ENCODE measurements around the gene CLEC16A.

The CLEC16A gene

GRCh38 chr16:11151156-11151884, 207.0 kb downstream of the CLEC16A start:
- Histone ChIP-seq H3K4me3 (ENCODE audit: low read length) (no peak overlapping the region), H3K27ac (ENCODE audit: low read length) (no peak overlapping the region), H3K36me3 (ENCODE audit: control insufficient read depth, insufficient read depth, low read length) (no peaks in the 10 kb centered on the region), H3K4me1 (ENCODE audit: control insufficient read depth, insufficient read depth, low read length) (no peaks in the 10 kb centered on the region; the same call in 1 of the 2 replicates), H3K9me3 (ENCODE audit: control insufficient read depth, insufficient read depth, low read length) (no peaks in the 10 kb centered on the region), H3K27me3 (ENCODE audit: control insufficient read depth, insufficient read depth, low read length) (no peaks in the 10 kb centered on the region)
- WGBS (ENCODE audit: insufficient coverage, insufficient read length), result no CpG with 5 or more reads among the region's 9 CpGs
- no peak for DNase-seq (ENCODE audit: low read depth, low spot score)

GRCh38 chr16:11151885-11152629, 207.7 kb downstream of the CLEC16A start:
- no peak overlapping the region for H3K4me3 ChIP-seq (ENCODE audit: low read length)
- H3K27me3 ChIP-seq (ENCODE audit: control insufficient read depth, insufficient read depth, low read length), result no peaks in the 10 kb centered on the region
- H3K4me1 ChIP-seq (ENCODE audit: control insufficient read depth, insufficient read depth, low read length), result no peaks in the 10 kb centered on the region; the same call in 1 of the 2 replicates
- H3K9me3 ChIP-seq (ENCODE audit: control insufficient read depth, insufficient read depth, low read length), result no peaks in the 10 kb centered on the region
- no CpG with 5 or more reads among the region's 12 CpGs for WGBS (ENCODE audit: insufficient coverage, insufficient read length)
- DNase-seq (ENCODE audit: low read depth, low spot score), result no peak
- no peaks in the 10 kb centered on the region for H3K36me3 ChIP-seq (ENCODE audit: control insufficient read depth, insufficient read depth, low read length)
- no peak overlapping the region for H3K27ac ChIP-seq (ENCODE audit: low read length)

- WGBS (ENCODE audit: insufficient coverage, insufficient read length), result no CpG with 5 or more reads among the region's 17 CpGs
- Histone ChIP-seq H3K27ac (ENCODE audit: low read length) (no peak overlapping the region), H3K36me3 (ENCODE audit: control insufficient read depth, insufficient read depth, low read length) (no peaks in the 10 kb centered on the region), H3K27me3 (ENCODE audit: control insufficient read depth, insufficient read depth, low read length) (no peaks in the 10 kb centered on the region), H3K4me1 (ENCODE audit: control insufficient read depth, insufficient read depth, low read length) (no peaks in the 10 kb centered on the region; the same call in 1 of the 2 replicates), H3K4me3 (ENCODE audit: low read length) (no peak overlapping the region), H3K9me3 (ENCODE audit: control insufficient read depth, insufficient read depth, low read length) (no peaks in the 10 kb centered on the region)
- DNase-seq (ENCODE audit: low read depth, low spot score), result no peak
These were observed 208.4 kb downstream of the CLEC16A start for GRCh38 chr16:11152677-11153331.

- H3K27ac ChIP-seq (ENCODE audit: low read length), result no peak overlapping the region
- H3K36me3 ChIP-seq (ENCODE audit: control insufficient read depth, insufficient read depth, low read length), result no peaks in the 10 kb centered on the region
- no peak overlapping the region for H3K4me3 ChIP-seq (ENCODE audit: low read length)
- no peaks in the 10 kb centered on the region; the same call in 1 of the 2 replicates for H3K4me1 ChIP-seq (ENCODE audit: control insufficient read depth, insufficient read depth, low read length)
- H3K27me3 ChIP-seq (ENCODE audit: control insufficient read depth, insufficient read depth, low read length), result no peaks in the 10 kb centered on the region
- DNase-seq (ENCODE audit: low read depth, low spot score), result no peak
- WGBS (ENCODE audit: insufficient coverage, insufficient read length), result no CpG with 5 or more reads among the region's 13 CpGs
- no peaks in the 10 kb centered on the region for H3K9me3 ChIP-seq (ENCODE audit: control insufficient read depth, insufficient read depth, low read length)
These were observed 211.0 kb downstream of the CLEC16A start for GRCh38 chr16:11155284-11155806.

- no peak overlapping the region for H3K4me3 ChIP-seq (ENCODE audit: low read length)
- no CpG with 5 or more reads among the region's 9 CpGs for WGBS (ENCODE audit: insufficient coverage, insufficient read length)
- no peak overlapping the region for H3K27ac ChIP-seq (ENCODE audit: low read length)
- no peak for DNase-seq (ENCODE audit: low read depth, low spot score)
- H3K27me3 ChIP-seq (ENCODE audit: control insufficient read depth, insufficient read depth, low read length), result no peaks in the 10 kb centered on the region
- H3K9me3 ChIP-seq (ENCODE audit: control insufficient read depth, insufficient read depth, low read length), result no peaks in the 10 kb centered on the region
- no peaks in the 10 kb centered on the region for H3K36me3 ChIP-seq (ENCODE audit: control insufficient read depth, insufficient read depth, low read length)
- H3K4me1 ChIP-seq (ENCODE audit: control insufficient read depth, insufficient read depth, low read length), result no peaks in the 10 kb centered on the region; the same call in 1 of the 2 replicates
These were observed 212.0 kb downstream of the CLEC16A start for GRCh38 chr16:11156401-11156800.

GRCh38 chr16:11157143-11157542, 212.8 kb downstream of the CLEC16A start:
- H3K36me3 ChIP-seq (ENCODE audit: control insufficient read depth, insufficient read depth, low read length), result no peaks in the 10 kb centered on the region
- no peak for DNase-seq (ENCODE audit: low read depth, low spot score)
- no peaks in the 10 kb centered on the region for H3K27me3 ChIP-seq (ENCODE audit: control insufficient read depth, insufficient read depth, low read length)
- H3K27ac ChIP-seq (ENCODE audit: low read length), result no peak overlapping the region
- no peaks in the 10 kb centered on the region; the same call in 1 of the 2 replicates for H3K4me1 ChIP-seq (ENCODE audit: control insufficient read depth, insufficient read depth, low read length)
- no CpG with 5 or more reads among the region's 7 CpGs for WGBS (ENCODE audit: insufficient coverage, insufficient read length)
- H3K4me3 ChIP-seq (ENCODE audit: low read length), result no peak overlapping the region
- no peaks in the 10 kb centered on the region for H3K9me3 ChIP-seq (ENCODE audit: control insufficient read depth, insufficient read depth, low read length)

- Histone ChIP-seq H3K27ac (ENCODE audit: low read length) (no peak overlapping the region), H3K9me3 (ENCODE audit: control insufficient read depth, insufficient read depth, low read length) (no peaks in the 10 kb centered on the region), H3K4me3 (ENCODE audit: low read length) (no peak overlapping the region), H3K27me3 (ENCODE audit: control insufficient read depth, insufficient read depth, low read length) (no peaks in the 10 kb centered on the region), H3K36me3 (ENCODE audit: control insufficient read depth, insufficient read depth, low read length) (no peaks in the 10 kb centered on the region), H3K4me1 (ENCODE audit: control insufficient read depth, insufficient read depth, low read length) (no peaks in the 10 kb centered on the region; the same call in 1 of the 2 replicates)
- no CpG with 5 or more reads among the region's 12 CpGs for WGBS (ENCODE audit: insufficient coverage, insufficient read length)
- no peak for DNase-seq (ENCODE audit: low read depth, low spot score)
These were observed 213.7 kb downstream of the CLEC16A start for GRCh38 chr16:11158018-11158417.

- no peak for DNase-seq (ENCODE audit: low read depth, low spot score)
- Histone ChIP-seq H3K27me3 (ENCODE audit: control insufficient read depth, insufficient read depth, low read length) (no peaks in the 10 kb centered on the region), H3K4me3 (ENCODE audit: low read length) (no peak overlapping the region), H3K27ac (ENCODE audit: low read length) (no peak overlapping the region), H3K4me1 (ENCODE audit: control insufficient read depth, insufficient read depth, low read length) (no peaks in the 10 kb centered on the region; the same call in 1 of the 2 replicates), H3K36me3 (ENCODE audit: control insufficient read depth, insufficient read depth, low read length) (no peaks in the 10 kb centered on the region), H3K9me3 (ENCODE audit: control insufficient read depth, insufficient read depth, low read length) (no peaks in the 10 kb centered on the region)
- WGBS (ENCODE audit: insufficient coverage, insufficient read length), result no CpG with 5 or more reads among the region's 4 CpGs
These were observed 214.9 kb downstream of the CLEC16A start for GRCh38 chr16:11159282-11159681.

GRCh38 chr16:11160676-11161115, 216.3 kb downstream of the CLEC16A start:
- no peaks in the 10 kb centered on the region; the same call in 1 of the 2 replicates for H3K4me1 ChIP-seq (ENCODE audit: control insufficient read depth, insufficient read depth, low read length)
- H3K27me3 ChIP-seq (ENCODE audit: control insufficient read depth, insufficient read depth, low read length), result no peaks in the 10 kb centered on the region
- no peak overlapping the region for H3K4me3 ChIP-seq (ENCODE audit: low read length)
- no CpG with 5 or more reads among the region's 4 CpGs for WGBS (ENCODE audit: insufficient coverage, insufficient read length)
- DNase-seq (ENCODE audit: low read depth, low spot score), result no peak
- H3K9me3 ChIP-seq (ENCODE audit: control insufficient read depth, insufficient read depth, low read length), result no peaks in the 10 kb centered on the region
- no peak overlapping the region for H3K27ac ChIP-seq (ENCODE audit: low read length)
- no peaks in the 10 kb centered on the region for H3K36me3 ChIP-seq (ENCODE audit: control insufficient read depth, insufficient read depth, low read length)

- H3K27ac ChIP-seq (ENCODE audit: low read length), result no peak overlapping the region
- no peaks in the 10 kb centered on the region; the same call in 1 of the 2 replicates for H3K4me1 ChIP-seq (ENCODE audit: control insufficient read depth, insufficient read depth, low read length)
- H3K27me3 ChIP-seq (ENCODE audit: control insufficient read depth, insufficient read depth, low read length), result no peaks in the 10 kb centered on the region
- DNase-seq (ENCODE audit: low read depth, low spot score), result no peak
- WGBS (ENCODE audit: insufficient coverage, insufficient read length), result no CpG with 5 or more reads among the region's 6 CpGs
- H3K36me3 ChIP-seq (ENCODE audit: control insufficient read depth, insufficient read depth, low read length), result no peaks in the 10 kb centered on the region
- H3K9me3 ChIP-seq (ENCODE audit: control insufficient read depth, insufficient read depth, low read length), result no peaks in the 10 kb centered on the region
- H3K4me3 ChIP-seq (ENCODE audit: low read length), result no peak overlapping the region
These were observed 217.1 kb downstream of the CLEC16A start for GRCh38 chr16:11161439-11161838.
